GM10266 (cell line): Measurements from ENCODE around the gene CEACAM20.
A peak's percentile ranks its signal among the peaks of the same experiment; 100 is the strongest.
"Not testable (repeated sequence)": the region's sequence is repeated elsewhere in the genome, so short reads cannot be mapped to it uniquely, and the experiment has no call there.

Source experiments
- DNase-seq: peaks from one replicate; pipeline ENCODE4 v3.0.0; 2012; ENCODE audit errors: extremely low spot score
- CTCF ChIP-seq: IDR thresholded peaks from 2 replicates; pipeline ENCODE4 v1.5.1; 2012; ENCODE audit warnings: mild to moderate bottlenecking, low read depth; ENCODE audit not compliant: control insufficient read depth, insufficient read depth; ENCODE audit errors: missing control alignments

CEACAM20 gene

DNA sequence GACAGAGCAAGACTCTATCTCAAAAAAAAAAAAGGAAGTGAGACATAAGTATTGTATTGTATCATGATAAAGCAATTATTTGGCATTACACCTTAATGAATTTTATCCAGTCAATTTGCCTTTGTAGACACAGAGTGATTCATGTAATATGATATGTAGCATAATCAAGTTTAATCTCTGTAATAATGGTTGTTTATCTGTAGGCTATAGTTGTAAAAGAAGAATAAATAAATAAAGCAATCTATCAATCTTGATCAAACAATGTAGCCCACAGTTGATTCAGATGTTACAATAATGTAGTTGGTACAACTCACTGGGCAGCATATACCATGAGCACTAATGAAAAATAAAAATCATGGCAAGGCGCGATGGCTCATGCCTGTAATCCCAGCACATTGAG is 28.5 kb upstream of the CEACAM20 start:
- DNase-seq: no peak
- no peak for TF ChIP-seq CTCF

GRCh38 chr19:44554641-44555246 is 25.3 kb upstream of the CEACAM20 start:
- no peak for TF ChIP-seq CTCF
- DNase-seq: no peak

DNA sequence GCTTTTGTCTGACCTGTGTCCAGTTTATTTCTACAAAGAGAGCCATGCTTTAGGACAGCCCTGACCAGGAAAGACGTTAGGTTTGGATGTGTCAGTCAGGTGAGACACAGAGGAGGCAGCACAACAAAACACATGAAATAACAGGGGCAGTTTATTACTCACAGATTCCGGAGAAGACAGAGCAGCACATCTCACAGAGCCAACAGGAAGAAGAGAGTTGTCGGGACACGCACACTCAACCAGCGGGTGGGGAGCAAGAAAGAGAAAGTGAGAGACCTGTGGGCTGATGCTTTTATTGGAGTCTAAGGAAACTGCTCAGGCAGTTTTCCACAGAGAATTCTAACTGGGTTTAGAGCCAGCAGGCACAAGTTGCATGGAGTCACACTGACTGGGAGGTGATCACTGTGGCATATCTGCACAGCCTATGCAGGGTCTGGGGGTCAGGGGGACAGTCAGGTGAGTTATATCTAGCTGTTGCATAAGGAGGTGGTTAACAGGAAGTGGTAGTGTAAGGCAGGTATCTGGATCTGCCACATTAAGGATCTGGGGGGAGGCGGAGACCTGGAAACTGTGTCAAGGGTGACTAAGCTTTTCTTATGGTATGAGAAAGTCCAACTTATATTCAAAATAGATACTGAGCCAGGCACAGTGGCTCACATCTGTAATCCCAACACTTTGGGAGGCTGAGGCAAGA is 24.1 kb upstream of the CEACAM20 start:
- no peak for TF ChIP-seq CTCF
- no peak for DNase-seq

- peak; percentile 37 for TF ChIP-seq CTCF
Observed at GRCh38 chr19:44552324-44552723, 22.8 kb upstream of the CEACAM20 start.

GRCh38 chr19:44551850-44552249 is 22.4 kb upstream of the CEACAM20 start:
- no peak for TF ChIP-seq CTCF
- DNase-seq: no peak

More at GRCh38 chr19:44552324-44552723, 22.8 kb upstream of the CEACAM20 start:
- peak; percentile 28 for DNase-seq

DNA sequence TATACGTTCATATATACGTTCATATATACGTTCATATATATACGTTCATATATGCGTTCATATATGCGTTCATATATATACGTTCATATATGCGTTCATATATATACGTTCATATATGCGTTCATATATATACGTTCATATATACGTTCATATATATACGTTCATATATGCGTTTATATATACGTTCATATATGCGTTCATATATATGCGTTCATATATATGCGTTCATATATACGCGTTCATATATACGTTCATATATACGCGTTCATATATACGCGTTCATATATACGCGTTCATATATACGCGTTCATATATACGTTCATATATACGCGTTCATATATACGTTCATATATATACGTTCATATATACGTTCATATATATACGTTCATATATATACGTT is 21.5 kb upstream of the CEACAM20 start:
- DNase-seq: not testable (repeated sequence)

- DNase-seq: no peak
- no peak for TF ChIP-seq CTCF
Observed at GRCh38 chr19:44549507-44549906, 20.0 kb upstream of the CEACAM20 start.
